GM19467 (cell line): Measurements from ENCODE around the gene CHRM5.

ENCODE experiments used
- ATAC-seq: cut with Tn5 transposase; IDR thresholded peaks from one replicate; pipeline ENCODE4 v1.9.1; 2021; ENCODE audit warnings: mild to moderate bottlenecking, moderate library complexity; ENCODE audit not compliant: unreplicated experiment

CHRM5 gene, protein sequence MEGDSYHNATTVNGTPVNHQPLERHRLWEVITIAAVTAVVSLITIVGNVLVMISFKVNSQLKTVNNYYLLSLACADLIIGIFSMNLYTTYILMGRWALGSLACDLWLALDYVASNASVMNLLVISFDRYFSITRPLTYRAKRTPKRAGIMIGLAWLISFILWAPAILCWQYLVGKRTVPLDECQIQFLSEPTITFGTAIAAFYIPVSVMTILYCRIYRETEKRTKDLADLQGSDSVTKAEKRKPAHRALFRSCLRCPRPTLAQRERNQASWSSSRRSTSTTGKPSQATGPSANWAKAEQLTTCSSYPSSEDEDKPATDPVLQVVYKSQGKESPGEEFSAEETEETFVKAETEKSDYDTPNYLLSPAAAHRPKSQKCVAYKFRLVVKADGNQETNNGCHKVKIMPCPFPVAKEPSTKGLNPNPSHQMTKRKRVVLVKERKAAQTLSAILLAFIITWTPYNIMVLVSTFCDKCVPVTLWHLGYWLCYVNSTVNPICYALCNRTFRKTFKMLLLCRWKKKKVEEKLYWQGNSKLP

GRCh38 chr15:33968224-33968623, at the start of gene CHRM5:
Gene CHRM5 (plus strand): TSS chr15:33968497. CDS start chr15:34062718, 94,221 bp downstream.
- no peak for ATAC-seq

DNA sequence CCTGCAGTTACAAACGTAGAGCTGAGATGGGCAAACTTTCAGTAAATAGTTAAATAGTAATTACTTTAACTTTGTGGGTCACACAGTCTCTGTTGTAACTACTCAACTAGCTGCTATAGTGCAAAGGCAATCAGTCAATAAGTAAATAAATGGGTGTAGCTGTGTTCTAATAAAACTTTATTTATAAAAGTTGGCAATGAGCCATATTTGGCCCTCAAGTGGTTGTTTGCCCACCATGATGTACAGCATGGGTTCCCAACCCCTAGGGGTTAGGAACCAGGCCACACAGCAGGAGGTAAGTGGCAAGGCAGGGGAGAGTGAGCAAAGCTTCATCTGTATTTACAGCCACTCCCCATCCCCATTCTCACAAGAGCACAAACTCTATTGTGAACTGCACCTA, 44.9 kb upstream of the CHRM5 start:
- no peak for ATAC-seq

DNA sequence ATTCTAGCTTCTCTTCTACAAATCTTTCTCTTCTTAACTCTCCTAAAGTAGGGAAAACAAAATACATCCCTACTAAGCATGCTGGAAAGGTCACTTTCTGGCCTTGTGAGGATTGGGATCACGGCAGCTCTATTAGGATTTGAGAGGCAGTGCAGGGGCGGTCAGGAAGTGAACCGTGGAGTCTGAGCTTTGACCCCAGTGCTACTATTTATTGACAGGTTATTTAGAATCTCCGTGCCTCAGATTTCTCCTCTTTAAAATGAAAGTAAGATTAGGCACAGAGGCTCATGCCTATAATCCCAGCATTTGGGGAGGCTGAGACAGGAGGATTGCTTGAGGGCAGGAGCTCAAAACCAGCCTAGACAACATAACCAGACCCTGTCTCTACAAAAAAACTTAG, 42.0 kb upstream of the CHRM5 start:
- no peak for ATAC-seq

GRCh38 chr15:33932734-33933133, 35.6 kb upstream of the CHRM5 start:
- no peak for ATAC-seq

- ATAC-seq: no peak
Measured at GRCh38 chr15:33934396-33934795, 33.9 kb upstream of the CHRM5 start.

DNA sequence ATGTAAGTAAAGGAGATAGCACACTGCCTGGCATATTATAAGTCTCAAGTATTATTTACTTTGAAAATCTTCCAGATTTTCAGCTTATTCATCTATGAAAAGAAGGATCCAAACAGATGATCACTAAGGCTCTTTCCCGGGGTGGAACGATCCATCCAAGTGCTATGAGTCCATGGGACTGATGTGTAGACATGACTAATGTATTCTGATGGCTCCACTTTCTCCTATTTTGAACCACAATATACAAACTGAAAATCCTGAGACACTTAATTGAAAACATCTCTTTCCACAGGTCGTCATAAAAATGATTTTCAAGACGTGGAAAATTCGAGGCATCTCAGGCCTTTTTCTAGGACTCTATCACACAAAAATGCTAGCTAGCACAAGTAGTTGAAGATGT, 33.4 kb upstream of the CHRM5 start:
- no peak for ATAC-seq

- ATAC-seq: no peak
Measured at GRCh38 chr15:33941279-33942063, 26.8 kb upstream of the CHRM5 start.

DNA sequence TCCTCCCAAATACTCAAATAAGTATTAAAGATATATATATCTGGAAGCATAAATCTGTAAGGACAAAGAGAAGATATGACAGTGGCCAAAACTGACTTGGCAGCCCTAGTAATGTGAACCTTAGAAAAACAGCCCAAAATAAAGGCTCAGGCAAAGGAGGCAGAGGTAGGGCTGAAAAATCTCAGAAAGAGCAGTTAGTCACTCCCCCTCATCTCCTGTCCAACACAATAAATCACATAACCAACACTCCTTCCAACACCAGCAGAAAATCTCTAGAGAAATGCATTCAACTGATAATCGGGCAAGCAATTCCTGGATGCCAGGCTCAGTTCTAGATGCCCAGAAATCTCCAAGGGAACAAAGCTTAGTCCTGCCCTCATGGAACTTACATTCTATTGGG, 22.1 kb upstream of the CHRM5 start:
- ATAC-seq: no peak

DNA sequence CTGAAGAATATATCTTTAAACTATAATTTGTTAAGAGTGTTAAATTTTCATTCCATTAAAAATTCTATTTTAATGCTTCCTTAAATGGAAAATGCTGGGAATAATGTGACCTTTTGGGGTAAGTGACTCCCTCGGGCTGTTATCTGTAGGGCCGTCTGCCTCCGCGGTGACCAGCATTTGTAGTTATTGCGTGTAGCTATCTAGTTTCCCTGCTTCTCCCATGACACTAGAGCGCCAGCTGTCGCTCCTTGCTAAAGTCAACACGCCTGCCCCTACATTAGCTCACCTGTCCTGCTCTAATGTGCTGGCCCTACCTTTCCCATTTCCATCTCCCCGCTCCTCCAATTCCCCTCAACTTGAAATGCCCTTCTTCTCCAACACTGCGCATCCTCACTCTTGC, 12.4 kb upstream of the CHRM5 start:
- ATAC-seq: no peak

DNA sequence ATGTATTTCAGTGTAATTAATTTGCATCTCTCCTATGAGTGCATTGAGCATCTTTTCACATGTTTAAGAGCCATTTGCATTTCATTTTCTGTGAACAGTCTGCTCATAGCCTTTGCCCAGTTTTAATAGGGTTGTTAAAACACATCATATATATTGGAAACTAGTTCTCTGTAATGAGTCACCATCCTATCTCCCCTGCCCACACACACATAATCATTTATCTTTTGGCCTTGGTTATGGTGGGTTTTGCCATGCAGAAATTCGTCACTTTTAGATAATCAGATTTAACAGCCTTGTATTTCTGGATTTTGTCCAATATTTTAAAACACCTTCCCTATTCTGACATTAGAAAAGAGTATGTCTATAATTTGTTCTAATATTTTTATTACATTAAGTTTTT, 11.9 kb upstream of the CHRM5 start:
- no peak for ATAC-seq

DNA sequence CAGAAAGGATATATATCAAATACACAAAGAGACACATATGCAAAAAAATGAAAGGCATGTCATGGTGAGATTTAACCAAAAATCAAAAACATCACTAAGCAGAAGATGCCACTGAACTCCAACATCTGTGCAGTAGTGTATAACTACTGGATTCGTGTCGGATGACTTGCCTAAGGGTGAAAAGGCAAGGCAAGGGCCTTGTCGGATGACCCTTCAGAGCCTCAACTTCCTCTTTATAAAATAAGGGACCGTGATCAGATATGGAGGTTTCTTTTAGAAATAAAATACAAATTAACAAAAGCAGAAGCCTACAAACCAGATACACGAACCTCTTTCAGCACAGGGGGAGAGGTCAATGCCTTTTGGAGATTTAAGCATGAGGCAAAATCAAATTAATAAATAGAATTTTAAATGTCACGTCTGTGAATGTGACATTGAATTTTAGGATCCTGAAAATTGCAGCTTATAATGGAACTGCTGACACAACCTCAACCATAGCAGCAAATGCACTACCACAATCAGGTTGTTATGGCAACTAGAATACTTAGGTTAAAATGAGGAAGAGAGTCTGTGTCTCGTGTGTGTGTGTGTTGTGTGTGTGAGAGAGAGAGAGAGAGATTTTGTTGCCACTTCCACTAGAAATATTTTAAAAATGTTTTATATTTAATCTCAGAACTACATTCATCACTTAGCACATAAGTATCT, 8.3 kb upstream of the CHRM5 start:
- no peak for ATAC-seq

- no peak for ATAC-seq
Measured at GRCh38 chr15:33960549-33960935, 7.8 kb upstream of the CHRM5 start.

GRCh38 chr15:33963831-33964664, 4.2 kb upstream of the CHRM5 start:
- ATAC-seq: no peak

DNA sequence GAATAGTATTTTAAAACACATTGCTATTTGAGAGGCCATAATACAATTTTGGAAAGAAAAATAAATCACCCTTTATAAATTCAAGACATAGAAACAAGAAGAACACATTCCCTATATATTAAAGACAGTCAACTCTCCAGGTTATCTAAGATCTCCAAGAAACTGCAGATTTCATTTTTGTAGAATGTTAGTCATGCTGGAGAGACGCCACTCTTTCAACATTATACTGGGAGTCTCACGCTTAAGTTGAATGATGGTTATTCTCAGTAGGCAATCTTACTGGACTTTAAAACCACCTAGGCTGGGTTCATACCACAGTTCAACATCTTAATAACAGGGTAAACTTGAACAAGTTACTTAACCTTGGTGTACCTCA, 3.6 kb upstream of the CHRM5 start:
- ATAC-seq: no peak

DNA sequence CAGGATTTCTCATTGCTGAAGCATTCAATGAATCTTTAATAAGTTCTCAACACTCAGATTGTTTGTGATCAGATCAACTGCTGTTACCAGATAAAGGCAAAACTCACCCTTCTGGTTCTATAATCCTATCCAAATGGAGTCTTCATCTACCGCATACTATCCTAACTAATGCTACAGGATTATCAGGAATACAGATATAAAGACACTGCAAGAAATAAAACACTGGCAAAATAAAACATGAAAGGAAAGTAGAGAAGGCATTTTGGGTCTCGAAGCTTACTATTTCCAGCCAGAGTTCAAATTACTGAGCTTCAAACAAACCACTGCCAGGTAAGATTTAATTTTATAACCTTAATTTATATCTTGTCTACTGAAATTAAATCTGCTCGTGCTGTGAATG, 524 bp downstream of the CHRM5 start:
- no peak for ATAC-seq

DNA sequence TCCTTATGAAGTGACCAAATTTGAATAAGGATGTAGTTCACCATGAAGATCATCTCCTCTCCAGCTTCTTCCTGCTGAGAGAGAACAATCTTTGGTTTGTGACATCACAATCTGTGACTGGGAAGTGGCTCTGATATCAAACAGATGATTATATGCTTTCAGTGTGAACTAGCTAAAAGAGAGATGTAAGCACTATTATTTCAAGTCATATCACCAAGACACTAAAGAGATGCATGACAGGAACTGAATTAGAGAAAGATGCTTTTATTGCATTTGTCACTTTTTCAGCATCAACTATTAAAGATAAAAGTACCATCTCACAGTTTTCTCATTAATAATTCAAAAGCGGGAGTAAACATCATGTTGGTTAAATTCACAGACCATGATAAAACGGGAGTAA, 3.5 kb downstream of the CHRM5 start:
- ATAC-seq: no peak

- ATAC-seq: no peak
Measured at GRCh38 chr15:33975022-33975565, 6.8 kb downstream of the CHRM5 start.

DNA sequence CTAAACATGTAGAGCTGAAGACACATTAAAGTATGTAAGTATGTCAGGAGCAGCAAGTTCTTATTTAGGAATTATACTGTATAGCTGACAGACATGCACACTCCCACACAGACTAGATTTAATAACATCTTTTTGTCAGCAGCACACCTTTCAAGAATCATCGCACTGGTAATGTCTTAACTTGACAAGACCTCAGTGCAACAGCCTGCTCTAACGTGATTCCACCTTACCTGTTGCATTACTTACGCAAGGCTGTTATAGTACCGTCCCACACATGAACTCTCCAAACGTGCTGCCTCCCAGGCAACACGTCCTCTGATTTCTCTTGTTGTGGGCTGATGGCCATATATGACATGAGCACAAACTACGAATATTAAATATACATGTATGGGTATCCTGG, 11.9 kb downstream of the CHRM5 start:
- ATAC-seq: no peak

- no peak for ATAC-seq
Measured at GRCh38 chr15:33982516-33982915, 14.2 kb downstream of the CHRM5 start.

DNA sequence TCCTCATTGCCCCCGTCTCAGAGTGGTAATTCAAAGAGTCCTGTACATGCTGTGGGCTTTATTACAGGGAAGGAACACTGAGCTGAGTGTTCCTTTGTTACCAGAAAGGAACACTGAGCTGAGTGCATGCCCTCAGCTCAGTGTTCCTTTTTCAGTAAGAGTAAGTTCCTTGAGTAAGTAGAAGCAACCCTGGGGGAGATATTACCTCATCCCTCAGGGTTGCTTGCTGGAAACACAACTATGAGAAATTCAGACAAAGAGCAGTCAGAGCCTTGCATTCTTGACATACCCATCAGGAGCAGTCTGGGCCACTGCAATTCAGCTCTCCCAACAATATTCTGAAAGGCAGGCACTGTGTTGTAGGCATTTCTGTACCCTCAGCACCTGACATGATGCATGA, 17.0 kb downstream of the CHRM5 start:
- no peak for ATAC-seq
